ENCODE results near the gene CA7.

CA7 gene

DNA sequence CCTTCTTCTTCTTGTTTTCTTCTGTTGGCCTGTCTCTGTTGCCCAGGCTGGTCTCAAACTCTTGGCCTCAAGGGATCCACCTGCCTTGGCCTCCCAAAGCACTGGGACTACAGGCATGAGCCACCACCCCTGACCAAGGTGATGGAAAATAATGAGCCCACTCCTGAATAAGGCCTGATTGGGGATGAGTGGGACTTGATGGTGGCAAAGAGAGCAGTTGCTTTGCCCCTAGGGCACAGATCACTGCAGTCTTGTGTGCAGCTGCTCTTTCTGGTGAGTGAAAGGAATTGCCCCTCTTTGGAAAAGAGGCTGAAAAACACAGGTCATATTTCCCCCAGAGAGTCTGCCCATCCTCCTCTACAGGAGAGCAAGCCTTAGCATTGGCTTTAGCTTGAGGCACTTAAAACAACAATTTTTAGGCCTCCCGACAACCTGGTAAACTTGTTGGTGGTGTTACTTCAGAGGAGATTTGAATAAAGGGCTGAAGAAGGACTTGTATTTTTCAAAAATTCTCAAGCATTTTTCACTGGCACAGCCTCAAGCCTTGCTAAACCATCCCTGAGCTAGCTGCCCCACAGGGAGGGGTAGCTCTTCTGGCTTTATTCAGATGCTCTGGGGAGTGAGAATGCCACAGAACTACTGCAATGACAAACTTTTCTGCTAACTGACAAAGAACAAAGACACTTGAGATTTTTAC lies 30.0 kb downstream of the CA7 start:
- H3K27ac ChIP-seq (replicated peaks), result peak overlapping the region; percentile 60
- TF ChIP-seq GABPA (IDR thresholded peaks at IDR 0.05; ENCODE audit: low read depth) (no peak), SPI1 (IDR thresholded peaks at IDR 0.05; ENCODE audit: borderline replicate concordance, low read depth) (no peak), POLR2AphosphoS5 (IDR thresholded peaks at IDR 0.05; ENCODE audit: low read depth) (no peak)
- TF ChIP-seq, protein P1, sequence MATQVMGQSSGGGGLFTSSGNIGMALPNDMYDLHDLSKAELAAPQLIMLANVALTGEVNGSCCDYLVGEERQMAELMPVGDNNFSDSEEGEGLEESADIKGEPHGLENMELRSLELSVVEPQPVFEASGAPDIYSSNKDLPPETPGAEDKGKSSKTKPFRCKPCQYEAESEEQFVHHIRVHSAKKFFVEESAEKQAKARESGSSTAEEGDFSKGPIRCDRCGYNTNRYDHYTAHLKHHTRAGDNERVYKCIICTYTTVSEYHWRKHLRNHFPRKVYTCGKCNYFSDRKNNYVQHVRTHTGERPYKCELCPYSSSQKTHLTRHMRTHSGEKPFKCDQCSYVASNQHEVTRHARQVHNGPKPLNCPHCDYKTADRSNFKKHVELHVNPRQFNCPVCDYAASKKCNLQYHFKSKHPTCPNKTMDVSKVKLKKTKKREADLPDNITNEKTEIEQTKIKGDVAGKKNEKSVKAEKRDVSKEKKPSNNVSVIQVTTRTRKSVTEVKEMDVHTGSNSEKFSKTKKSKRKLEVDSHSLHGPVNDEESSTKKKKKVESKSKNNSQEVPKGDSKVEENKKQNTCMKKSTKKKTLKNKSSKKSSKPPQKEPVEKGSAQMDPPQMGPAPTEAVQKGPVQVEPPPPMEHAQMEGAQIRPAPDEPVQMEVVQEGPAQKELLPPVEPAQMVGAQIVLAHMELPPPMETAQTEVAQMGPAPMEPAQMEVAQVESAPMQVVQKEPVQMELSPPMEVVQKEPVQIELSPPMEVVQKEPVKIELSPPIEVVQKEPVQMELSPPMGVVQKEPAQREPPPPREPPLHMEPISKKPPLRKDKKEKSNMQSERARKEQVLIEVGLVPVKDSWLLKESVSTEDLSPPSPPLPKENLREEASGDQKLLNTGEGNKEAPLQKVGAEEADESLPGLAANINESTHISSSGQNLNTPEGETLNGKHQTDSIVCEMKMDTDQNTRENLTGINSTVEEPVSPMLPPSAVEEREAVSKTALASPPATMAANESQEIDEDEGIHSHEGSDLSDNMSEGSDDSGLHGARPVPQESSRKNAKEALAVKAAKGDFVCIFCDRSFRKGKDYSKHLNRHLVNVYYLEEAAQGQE (IDR thresholded peaks at IDR 0.05; ENCODE audit: insufficient replicate concordance, low read depth), result no peak
- TF ChIP-seq, protein P2, sequence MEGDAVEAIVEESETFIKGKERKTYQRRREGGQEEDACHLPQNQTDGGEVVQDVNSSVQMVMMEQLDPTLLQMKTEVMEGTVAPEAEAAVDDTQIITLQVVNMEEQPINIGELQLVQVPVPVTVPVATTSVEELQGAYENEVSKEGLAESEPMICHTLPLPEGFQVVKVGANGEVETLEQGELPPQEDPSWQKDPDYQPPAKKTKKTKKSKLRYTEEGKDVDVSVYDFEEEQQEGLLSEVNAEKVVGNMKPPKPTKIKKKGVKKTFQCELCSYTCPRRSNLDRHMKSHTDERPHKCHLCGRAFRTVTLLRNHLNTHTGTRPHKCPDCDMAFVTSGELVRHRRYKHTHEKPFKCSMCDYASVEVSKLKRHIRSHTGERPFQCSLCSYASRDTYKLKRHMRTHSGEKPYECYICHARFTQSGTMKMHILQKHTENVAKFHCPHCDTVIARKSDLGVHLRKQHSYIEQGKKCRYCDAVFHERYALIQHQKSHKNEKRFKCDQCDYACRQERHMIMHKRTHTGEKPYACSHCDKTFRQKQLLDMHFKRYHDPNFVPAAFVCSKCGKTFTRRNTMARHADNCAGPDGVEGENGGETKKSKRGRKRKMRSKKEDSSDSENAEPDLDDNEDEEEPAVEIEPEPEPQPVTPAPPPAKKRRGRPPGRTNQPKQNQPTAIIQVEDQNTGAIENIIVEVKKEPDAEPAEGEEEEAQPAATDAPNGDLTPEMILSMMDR (IDR thresholded peaks at IDR 0.05; ENCODE audit: insufficient read depth, low read length), result no peak
- no peak for DNase-seq (ENCODE audit: low read depth in 1 of 2, low spot score in 1 of 2)
- H3K4me3 ChIP-seq (replicated peaks; ENCODE audit: insufficient read depth, low read length), result no peak overlapping the region
- no peaks in the 10 kb centered on the region for H3K27me3 ChIP-seq (ENCODE audit: insufficient read depth, poor library complexity, severe bottlenecking)

DNA sequence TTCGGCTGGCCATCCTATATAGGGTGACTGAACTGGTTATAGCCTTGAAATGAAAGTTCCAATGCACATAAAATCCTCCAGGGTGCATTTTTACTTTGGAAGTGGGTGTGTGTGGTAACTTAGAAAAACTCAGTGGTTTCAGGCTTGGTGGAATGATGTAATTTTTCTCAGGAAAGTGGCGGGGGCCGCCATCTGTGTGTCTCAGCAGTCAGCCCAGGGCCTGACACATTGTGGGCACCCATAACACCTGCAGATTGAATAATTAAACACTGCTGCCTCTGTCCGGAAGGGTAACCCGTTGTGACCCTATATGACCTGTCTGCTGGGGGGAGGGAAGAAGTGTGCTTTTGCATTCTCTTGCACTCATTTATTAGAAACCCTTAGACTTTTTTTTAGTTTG lies 33.9 kb downstream of the CA7 start:
- Histone ChIP-seq H3K4me3 (replicated peaks; ENCODE audit: insufficient read depth, low read length) (no peak overlapping the region), H3K27ac (replicated peaks) (peak overlapping the region; percentile 38), H3K27me3 (ENCODE audit: insufficient read depth, poor library complexity, severe bottlenecking) (no peaks in the 10 kb centered on the region)
- TF ChIP-seq SPI1 (IDR thresholded peaks at IDR 0.05; ENCODE audit: borderline replicate concordance, low read depth) (no peak), POLR2AphosphoS5 (IDR thresholded peaks at IDR 0.05; ENCODE audit: low read depth) (peak; percentile 75)
- peak; percentile 84 to 87 for DNase-seq (ENCODE audit: low read depth in 1 of 2, low spot score in 1 of 2)

DNA sequence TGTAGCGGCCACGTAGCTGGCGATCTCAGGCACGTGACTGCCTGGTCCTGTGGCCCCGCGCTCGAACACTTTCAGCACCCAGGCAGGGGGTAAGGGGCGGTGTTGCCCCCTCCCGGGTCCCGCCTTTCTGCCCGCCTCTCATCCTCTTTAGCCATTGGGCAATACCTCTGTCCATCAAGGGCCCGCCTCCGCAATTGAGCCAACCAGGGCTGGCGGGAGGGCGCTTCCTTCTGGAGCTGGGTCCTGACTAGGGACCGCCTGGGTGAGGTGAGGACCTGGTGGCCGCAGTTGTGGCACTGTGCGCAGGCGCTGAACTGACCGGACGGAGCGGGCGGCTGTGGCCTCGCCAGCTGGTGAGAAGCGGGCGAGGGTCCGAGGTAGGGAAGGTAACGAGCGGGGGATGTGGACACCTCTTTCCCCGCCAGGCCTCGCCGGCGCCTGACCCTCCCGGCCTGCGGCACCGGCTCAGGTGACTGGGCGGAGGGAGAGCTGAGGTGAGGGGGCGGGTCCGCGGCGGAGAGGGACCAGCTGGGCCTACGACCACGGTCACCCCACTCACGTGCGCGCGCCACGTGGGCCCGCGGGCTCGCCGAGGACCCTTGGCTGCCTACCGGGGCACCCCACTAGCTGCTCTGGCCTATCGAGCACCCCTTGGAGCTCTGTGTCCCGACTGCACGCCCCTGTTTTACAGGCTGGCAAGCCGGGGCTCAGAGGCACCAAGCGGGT lies 36.2 kb downstream of the CA7 start, which contains the start of gene PDP2:
PDP2 (plus strand) TSS at position 228 of the 726 bp plus-strand sequence. CDS start 3,770 bp downstream, outside the sequence.
- peak within 1 kb of the TSS; percentile 99 for H3K4me3 ChIP-seq (replicated peaks; ENCODE audit: insufficient read depth, low read length)
- no peak for TF ChIP-seq GABPA (IDR thresholded peaks at IDR 0.05; ENCODE audit: low read depth)
- TF ChIP-seq POLR2AphosphoS5 (IDR thresholded peaks at IDR 0.05; ENCODE audit: low read depth), result peak; percentile 70
- peak; percentile 96 to 97 for DNase-seq (ENCODE audit: low read depth in 1 of 2, low spot score in 1 of 2)
- no peaks in the 10 kb centered on the region for H3K27me3 ChIP-seq (ENCODE audit: insufficient read depth, poor library complexity, severe bottlenecking)
- peak within 1 kb of the TSS; percentile 74 for H3K27ac ChIP-seq (replicated peaks)

DNA sequence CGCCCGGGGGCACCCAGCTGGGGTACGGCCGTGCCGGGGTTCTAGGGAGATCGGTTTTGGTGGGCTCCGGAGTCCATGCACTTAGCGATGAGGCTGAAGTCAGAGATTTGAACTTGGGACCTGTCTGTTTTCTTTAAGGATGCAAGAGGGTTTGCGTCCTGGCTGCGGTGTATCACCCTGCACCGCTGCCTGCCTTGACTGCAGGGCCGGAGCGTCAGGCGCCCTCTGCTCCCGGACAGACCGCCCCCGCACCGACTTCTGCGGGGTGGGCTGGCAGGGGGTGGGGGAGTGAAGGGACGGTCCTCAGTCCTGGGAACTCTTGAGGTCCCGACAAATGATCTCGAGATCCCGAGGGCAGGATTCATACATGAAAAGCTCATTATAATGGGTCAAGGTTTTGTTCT lies 36.8 kb downstream of the CA7 start:
- Histone ChIP-seq H3K27me3 (ENCODE audit: insufficient read depth, poor library complexity, severe bottlenecking) (no peaks in the 10 kb centered on the region), H3K4me3 (replicated peaks; ENCODE audit: insufficient read depth, low read length) (peak overlapping the region; percentile 99), H3K27ac (replicated peaks) (peak overlapping the region; percentile 74)
- no peak for DNase-seq (ENCODE audit: low read depth in 1 of 2, low spot score in 1 of 2)
- TF ChIP-seq POLR2AphosphoS5 (IDR thresholded peaks at IDR 0.05; ENCODE audit: low read depth) (no peak), SPI1 (IDR thresholded peaks at IDR 0.05; ENCODE audit: borderline replicate concordance, low read depth) (no peak), GABPA (IDR thresholded peaks at IDR 0.05; ENCODE audit: low read depth) (no peak)
- TF ChIP-seq, protein P2 (IDR thresholded peaks at IDR 0.05; ENCODE audit: insufficient read depth, low read length), result no peak
- TF ChIP-seq, protein P1 (IDR thresholded peaks at IDR 0.05; ENCODE audit: insufficient replicate concordance, low read depth), result no peak
